ENCODE measurements around the gene PIN1.
A peak's percentile ranks its signal among the peaks of the same experiment; 100 is the strongest.

Gene PIN1

GRCh38 chr19:9857076-9857721, 22.1 kb downstream of the PIN1 start:
- no peak for DNase-seq

DNA sequence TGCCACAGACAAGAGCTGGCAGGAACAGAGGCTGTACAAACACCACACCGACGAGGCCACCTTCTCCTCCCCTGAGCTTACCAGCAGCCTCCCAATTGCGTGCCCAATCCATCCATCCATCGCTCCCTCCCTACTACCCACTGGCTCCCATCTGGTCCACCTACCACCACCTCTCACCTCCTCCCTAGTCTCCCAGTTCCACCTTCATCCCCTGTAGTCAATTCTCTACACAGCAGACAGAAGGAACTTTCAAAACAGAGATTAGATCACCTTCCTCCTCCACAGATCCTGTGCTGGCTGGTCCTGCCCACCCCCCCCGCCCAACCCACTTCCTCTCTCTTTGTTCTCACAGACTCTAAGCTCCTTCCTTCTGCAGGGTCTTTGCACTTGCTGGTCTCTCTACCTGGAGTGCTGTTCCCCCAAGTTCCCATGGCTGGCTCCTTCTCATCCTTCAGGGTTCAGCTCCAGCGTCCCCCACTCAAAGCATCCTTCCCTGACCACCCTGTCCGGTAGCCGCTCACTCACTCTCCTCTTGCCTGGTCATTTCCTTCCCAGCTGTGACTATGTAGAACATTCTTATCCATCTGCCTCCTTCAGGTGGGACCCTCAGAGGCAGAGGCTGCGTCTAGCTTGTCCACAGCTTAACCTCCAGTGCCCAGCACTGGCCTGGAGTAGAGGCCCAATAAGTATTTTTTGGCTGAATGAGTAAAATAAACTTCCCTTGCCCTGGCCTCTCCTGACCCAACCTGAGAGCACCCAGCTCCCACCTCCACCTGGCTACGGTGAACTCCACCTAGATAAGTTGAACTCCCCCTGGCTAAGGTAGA, 23.0 kb downstream of the PIN1 start:
- peak in 2 of 3 donors; percentile 22 to 28 for DNase-seq

- DNase-seq: no peak
Measured at GRCh38 chr19:9858766-9859165, 23.6 kb downstream of the PIN1 start.

GRCh38 chr19:9860407-9860806, 25.3 kb downstream of the PIN1 start:
- no peak for DNase-seq

GRCh38 chr19:9861503-9861902, 26.4 kb downstream of the PIN1 start:
- no peak for DNase-seq

GRCh38 chr19:9862938-9863337, 27.8 kb downstream of the PIN1 start:
- no peak for DNase-seq

- no peak for DNase-seq
Measured at GRCh38 chr19:9863759-9864158, 28.6 kb downstream of the PIN1 start.

DNA sequence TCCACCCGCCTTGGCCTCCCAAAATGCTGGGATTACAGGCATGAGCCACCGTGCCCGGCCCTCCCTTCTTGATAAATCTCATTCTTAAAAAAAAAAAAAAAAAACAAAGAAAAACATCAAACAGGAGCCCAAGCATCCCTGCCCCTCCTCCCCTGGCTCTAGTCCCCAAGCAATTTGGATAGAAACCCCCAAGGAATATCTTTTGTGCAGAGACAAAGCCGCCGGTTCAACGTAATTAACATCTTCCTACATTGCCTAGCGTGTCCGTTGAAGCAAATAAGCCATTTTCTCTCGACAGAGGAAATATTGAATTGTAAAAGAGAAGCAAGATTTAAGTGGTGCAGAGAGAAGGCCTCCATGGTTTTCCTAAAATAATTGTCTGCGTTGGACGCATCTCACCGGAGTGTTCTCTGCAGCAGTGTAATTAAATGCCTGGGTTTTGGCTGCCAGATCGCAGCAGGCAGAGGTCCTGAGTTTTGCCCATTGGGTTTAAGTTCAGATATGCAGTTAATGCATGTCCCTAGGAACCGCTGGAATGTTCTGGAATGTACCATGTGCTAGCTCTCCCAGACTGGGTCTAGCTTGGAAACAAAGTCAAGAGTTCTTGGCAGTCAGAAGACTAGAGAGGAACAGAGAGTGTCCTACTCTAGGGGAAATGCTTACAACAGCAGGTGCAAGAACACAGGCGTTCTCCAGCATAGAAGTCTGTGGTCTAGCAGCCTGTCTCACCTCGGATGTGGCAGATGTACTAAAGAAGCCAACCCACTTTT, 30.8 kb downstream of the PIN1 start:
- DNase-seq: no peak

DNA sequence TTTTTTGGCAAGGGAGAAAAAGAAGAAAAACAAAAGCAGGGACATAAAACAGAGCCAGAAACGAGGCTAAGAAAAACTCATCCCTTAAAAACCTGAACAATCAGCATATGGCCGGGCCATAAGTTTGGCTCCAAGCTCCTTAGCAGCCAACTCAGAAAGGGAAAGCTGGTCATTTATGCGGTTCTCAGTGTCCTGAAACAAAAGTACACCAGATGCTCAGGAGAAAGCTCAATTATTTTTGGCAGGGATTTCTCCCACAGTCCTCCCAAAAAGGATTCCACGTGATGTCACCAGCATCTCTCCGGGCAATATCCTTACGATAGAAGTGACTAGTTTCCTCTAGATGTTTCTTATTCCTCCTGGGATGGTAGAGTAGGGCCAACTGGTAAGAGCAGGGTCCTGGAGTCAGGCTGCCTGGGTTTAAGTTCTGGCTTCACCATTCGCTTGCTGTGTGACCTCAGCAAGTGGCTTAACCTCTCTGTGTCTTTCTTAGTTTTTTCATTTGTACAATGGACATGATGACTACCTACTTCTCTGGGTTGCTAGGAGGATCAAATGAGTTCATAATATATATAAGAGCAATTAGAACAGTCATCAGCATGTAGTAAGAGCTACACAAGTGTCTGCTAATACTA, 34.0 kb downstream of the PIN1 start:
- DNase-seq: no peak

GRCh38 chr19:9871626-9872338, 36.7 kb downstream of the PIN1 start:
- DNase-seq: no peak

GRCh38 chr19:9872618-9873242, 37.6 kb downstream of the PIN1 start:
- no peak for DNase-seq

DNA sequence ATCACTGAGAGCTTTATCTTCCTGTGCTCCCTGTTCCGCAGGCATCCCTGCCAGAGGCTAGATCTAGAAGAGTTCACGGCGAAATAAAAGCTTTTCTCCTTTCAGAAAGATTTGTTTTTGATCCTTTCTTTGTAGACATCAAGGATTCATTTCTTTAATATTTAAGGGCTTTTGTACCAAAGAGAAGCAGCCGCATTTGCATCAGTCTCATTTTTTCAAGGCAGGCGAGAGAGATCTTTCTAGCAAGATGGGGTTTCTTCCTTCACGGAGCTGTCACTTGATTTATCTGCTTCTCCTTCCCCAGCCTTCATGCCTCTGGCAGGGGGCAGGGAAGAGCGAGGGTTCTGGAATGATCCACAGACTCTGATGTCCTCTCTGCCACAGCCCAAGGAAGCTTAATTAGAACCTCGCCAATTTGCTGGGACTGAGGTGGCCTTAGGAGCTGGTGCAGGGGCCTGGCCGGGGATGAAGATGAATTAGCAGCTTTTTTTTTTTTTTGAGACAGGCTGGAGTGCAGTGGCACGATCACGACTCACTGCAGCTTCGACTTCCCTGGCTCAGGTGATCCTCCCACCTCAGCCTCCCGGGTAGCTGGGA, 40.0 kb downstream of the PIN1 start:
- DNase-seq: no peak

DNA sequence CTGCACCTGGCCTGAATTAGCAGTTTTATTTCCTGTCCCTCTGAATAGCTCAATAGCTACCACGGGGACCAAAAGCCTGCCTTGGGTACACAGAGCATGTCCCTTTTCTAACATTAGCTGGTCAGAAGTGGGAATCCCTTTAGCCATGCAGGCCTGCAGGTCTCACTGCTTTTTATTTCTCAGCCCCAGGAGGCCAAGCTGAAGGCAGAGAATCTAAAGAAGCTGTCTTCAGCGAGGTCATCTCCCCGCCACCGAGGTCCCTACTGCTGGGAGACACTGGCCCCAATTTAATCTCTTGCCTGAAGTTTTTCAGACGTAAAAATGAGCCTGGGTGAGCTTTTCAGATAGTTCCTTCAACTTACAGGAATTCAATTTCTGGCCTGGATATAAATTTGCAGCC, 40.7 kb downstream of the PIN1 start:
- no peak for DNase-seq

DNA sequence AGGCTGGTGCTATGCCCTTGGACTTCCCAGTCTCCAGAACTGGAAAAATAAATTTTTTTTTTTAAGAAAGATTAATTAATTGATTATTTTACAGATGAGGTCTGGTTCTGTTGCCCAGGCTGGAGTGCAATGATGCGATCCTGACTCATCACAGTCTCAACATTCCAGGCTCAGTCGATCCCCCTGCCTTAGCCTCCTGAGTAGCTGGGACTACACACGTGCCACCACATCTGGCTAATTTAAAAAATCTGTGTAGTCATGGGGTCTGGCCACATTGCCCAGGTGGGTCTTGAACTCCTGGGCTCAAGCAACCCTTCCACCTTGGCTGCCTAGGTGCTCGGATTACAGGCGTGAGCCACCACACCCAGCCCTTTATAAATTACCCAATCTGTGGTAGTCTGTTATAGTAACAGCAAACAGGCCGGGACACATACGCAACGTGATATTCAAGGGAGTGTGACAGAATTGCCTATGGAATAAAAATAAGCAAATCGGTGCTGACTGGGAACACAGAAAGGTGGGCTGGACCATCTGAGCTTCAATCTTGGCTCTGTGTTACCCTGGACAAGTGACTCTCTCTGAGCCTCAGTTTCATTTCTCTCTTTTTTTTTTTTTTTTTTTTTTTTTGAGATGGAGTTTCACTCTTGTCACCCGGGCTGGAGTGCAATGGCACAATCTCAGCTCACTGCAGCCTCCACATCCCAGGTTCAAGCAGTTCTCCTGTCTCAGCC, 42.8 kb downstream of the PIN1 start:
- DNase-seq: no peak

DNA sequence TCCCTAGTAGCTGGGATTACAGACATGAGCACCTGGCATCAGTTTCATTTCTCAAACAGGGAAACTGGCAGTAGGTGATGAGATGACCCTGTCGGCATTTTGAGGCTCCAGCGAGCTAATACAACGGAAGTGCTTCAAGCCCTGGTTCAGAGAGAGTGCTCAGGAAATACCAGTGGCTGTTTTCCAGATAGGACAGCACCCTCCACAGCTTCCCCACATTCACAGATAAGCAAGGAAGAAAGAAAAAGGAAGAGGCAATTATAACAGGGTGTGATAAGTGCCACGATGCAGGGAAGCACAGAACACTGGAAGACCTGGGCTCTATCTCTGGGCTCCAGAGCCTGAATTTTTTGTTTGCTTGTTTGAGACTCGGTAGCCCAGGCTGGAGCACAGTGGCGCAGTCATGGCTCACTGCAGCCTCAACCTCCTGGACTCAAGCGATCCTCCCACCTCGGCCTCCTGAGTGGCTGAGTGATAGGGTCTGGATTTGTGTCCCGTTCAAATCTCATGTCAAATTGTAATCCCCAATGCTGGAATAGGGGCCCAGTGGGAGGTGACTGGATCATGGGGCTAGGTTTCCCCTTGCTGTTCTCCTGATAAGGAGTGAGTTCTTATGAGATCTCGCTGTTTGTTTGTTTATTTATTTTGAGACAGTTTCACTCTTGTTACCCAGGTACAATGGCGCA, 43.5 kb downstream of the PIN1 start:
- DNase-seq: no peak

GRCh38 chr19:9881720-9882119, 46.6 kb downstream of the PIN1 start:
- DNase-seq: no peak

DNA sequence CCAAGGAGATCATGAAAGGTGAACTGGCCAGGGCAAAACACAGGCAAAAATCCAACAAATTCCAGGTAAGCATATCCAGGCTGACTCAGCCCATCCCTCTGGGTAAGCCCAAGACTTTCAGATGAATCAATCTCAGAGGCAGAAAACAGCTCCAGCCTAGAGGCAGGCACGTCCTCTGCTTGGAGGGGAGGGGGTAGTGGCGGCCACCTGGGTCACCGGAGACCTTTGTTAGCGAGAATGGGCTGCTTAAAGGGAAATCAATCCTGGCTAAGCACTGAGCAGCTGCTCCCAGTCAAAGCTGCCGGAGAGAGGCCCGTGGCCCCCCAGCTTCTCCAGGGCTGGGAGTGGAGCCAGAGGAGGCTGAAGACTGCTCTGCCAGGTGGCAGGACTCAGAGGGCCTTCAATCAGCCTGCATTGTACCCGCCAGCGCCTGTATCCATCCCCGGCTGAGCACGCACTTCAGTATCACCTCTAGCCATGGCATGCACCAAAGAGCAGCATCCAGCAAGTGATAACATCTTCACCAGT, 48.2 kb downstream of the PIN1 start:
- DNase-seq: no peak

DNA sequence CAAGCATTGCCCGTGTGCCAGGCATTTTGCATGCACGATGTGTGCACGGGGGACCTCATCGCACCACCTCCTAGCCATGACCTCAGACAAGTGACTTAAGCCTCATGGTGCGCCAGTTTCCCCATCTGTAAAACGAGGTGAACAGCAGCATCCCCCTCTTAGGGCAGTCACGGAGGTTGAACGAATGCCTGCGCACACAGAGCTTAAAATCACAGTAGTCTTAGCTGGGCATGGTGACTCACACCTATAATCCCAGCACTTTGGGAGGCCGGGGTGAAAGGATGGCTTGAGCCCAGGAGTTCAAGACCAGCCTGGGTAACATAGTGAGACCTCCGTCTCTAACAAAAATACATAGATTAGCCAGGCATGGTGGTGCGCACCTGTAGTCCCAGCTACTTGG, 48.6 kb downstream of the PIN1 start:
- DNase-seq: no peak

- DNase-seq: no peak
Measured at GRCh38 chr19:9885077-9885552, 50.0 kb downstream of the PIN1 start.

Data from suppressor macrophage treated with lipopolysaccharide for 1 hour (primary cell).